WERI-Rb-1 (cell line): Measurements from ENCODE around the gene PDGFA.

Source experiments
- DNase-seq: peaks from one replicate; pipeline ENCODE4 v3.0.0-alpha.2; 2020
- H3K27ac ChIP-seq: fragments of 250-450 bp; sonication (Bioruptor Pico); 2 replicates; pipeline ENCODE4 v1.5.1; 2020; ENCODE audit warnings: mild to moderate bottlenecking, moderate library complexity
- H3K27me3 ChIP-seq: fragments of 250-450 bp; sonication (Bioruptor Pico); 2 replicates; pipeline ENCODE4 v1.5.1; 2021; ENCODE audit warnings: mild to moderate bottlenecking, low read depth, moderate library complexity; ENCODE audit not compliant: insufficient read depth, severe bottlenecking
- H3K36me3 ChIP-seq: fragments of 250-450 bp; sonication (Bioruptor Pico); 2 replicates; pipeline ENCODE4 v1.5.1; 2020; ENCODE audit warnings: mild to moderate bottlenecking, moderate library complexity
- H3K4me3 ChIP-seq: 2 replicates; pipeline ENCODE4 v1.5.1; 2011; ENCODE audit warnings: low read depth, mild to moderate bottlenecking, control low read depth, low read length
- H3K9me3 ChIP-seq: fragments of 250-450 bp; sonication (Bioruptor Pico); 2 replicates; pipeline ENCODE4 v1.5.1; 2021; ENCODE audit warnings: mild to moderate bottlenecking, moderate library complexity; ENCODE audit not compliant: severe bottlenecking
- TF ChIP-seq, protein P1 (sequence below): IDR thresholded peaks from 2 replicates; pipeline ENCODE4 v1.5.1; 2011; ENCODE audit warnings: low read depth, mild to moderate bottlenecking, control low read depth, inconsistent platforms, low read length

PDGFA gene

DNA sequence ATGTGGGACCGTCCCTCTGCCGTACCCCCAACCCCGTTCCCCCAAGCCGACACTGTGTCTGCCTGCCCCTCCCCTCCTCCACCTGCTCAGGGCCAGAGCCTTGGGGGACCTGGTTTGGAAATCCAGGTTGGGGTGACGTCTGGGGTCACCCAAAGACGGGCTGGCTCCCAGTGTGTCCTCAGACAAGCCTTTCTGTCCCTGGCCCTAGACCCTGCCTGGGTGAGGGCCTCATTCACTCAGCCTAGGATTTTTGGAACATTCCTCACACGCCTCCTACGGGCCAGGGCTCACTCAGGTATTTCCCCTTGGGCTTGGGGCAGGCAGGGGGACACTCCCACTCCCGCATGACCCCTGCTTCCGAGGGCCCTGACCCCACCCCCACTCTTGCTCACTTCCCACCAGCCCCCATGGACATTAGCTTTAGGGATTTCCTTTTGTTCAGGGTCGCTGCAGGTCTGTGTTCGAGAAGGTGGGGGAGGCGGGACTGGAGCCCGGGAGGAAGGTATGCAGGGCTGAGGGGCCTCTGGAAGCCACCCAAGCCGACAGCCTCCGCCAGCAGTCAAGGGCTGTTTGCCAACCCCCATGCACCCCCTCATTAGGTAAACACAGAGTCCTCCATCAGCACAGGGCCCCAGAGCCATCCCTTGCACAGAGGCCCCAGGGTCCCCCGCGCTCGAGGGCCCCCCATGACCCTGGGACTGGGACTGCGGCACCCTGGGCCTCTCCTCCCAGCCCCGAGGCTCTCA lies 35.1 kb downstream of the PDGFA start:
- no peak overlapping the region for H3K4me3 ChIP-seq
- no peaks in the 10 kb centered on the region for H3K36me3 ChIP-seq
- peaks cover 4% of the 10 kb centered on the region for H3K9me3 ChIP-seq
- no peak for DNase-seq
- no peaks in the 10 kb centered on the region for H3K27me3 ChIP-seq
- no peak overlapping the region for H3K27ac ChIP-seq
- TF ChIP-seq, protein P1, sequence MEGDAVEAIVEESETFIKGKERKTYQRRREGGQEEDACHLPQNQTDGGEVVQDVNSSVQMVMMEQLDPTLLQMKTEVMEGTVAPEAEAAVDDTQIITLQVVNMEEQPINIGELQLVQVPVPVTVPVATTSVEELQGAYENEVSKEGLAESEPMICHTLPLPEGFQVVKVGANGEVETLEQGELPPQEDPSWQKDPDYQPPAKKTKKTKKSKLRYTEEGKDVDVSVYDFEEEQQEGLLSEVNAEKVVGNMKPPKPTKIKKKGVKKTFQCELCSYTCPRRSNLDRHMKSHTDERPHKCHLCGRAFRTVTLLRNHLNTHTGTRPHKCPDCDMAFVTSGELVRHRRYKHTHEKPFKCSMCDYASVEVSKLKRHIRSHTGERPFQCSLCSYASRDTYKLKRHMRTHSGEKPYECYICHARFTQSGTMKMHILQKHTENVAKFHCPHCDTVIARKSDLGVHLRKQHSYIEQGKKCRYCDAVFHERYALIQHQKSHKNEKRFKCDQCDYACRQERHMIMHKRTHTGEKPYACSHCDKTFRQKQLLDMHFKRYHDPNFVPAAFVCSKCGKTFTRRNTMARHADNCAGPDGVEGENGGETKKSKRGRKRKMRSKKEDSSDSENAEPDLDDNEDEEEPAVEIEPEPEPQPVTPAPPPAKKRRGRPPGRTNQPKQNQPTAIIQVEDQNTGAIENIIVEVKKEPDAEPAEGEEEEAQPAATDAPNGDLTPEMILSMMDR: no peak

GRCh38 chr7:483656-484355 lies 35.8 kb downstream of the PDGFA start:
- no peak overlapping the region for H3K4me3 ChIP-seq
- no peaks in the 10 kb centered on the region for H3K9me3 ChIP-seq
- H3K36me3 ChIP-seq: no peaks in the 10 kb centered on the region
- TF ChIP-seq, protein P1: no peak
- H3K27me3 ChIP-seq: no peaks in the 10 kb centered on the region
- H3K27ac ChIP-seq: no peak overlapping the region
- DNase-seq: no peak

DNA sequence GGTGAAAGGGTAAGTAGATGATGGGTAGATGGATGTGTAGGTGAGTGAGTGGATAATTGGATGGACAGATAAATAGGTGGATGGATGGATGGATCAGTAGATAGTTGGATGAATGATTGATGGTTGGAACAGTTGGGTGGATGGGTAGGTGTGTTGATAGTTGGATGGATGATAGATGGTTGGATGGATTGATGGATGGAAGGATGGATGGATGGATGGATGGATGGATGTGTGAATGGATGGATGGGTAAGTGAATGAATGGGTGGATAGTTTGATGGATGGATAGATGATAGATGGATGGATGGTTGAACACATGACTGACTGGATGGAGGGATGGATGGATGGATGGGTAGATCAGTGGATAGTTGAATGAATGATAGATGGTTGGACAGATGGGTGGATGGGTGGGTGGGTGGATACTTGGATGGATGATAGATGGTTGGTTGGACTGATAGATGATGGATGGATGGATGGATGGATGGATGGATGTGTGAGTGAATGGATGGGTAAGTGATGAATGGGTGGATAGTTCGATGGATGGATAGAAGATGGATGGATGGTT lies 37.0 kb downstream of the PDGFA start:
- no peak for DNase-seq
- H3K9me3 ChIP-seq: no peaks in the 10 kb centered on the region
- no peaks in the 10 kb centered on the region for H3K27me3 ChIP-seq
- TF ChIP-seq, protein P1: no peak
- no peaks in the 10 kb centered on the region for H3K36me3 ChIP-seq
- no peak overlapping the region for H3K27ac ChIP-seq
- no peak overlapping the region for H3K4me3 ChIP-seq

DNA sequence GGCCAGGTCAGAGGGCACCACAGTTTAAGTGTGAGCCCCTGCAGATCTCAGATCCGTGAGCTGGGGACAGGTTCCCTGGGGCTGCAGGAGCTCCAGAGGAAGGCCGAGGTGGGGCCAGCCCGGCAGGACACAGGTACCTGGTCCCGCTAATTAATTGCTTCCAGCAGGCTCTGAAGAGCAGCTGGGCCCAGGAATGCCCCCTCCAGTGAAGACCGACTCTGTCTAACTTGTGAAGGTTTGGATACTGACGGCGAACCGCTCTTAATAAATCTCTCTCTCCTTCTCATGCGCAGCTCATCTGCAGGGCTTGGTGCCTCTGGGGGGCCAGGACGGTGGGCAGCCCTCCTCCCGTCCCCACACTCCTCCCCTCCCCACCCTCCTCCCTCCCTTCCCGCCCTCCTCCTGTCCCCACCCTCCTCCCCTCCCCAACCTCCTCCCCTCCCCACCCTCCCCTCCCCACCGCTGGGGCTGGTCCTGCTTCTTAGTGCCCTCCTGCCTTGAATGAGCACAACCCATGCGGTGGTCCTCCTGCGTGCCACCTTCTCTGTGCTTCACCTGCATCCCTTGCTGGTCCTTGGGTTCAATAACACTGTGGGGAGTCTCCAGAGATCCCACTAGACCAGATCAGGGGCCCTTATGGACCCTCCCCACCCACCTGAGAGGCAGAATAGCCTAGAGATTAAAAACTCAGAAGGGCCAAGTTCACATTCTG lies 38.3 kb downstream of the PDGFA start:
- Histone ChIP-seq H3K9me3 (no peaks in the 10 kb centered on the region), H3K27ac (peak overlapping the region; percentile 65), H3K4me3 (no peak overlapping the region), H3K27me3 (no peaks in the 10 kb centered on the region), H3K36me3 (no peaks in the 10 kb centered on the region)
- no peak for DNase-seq
- TF ChIP-seq, protein P1: no peak

DNA sequence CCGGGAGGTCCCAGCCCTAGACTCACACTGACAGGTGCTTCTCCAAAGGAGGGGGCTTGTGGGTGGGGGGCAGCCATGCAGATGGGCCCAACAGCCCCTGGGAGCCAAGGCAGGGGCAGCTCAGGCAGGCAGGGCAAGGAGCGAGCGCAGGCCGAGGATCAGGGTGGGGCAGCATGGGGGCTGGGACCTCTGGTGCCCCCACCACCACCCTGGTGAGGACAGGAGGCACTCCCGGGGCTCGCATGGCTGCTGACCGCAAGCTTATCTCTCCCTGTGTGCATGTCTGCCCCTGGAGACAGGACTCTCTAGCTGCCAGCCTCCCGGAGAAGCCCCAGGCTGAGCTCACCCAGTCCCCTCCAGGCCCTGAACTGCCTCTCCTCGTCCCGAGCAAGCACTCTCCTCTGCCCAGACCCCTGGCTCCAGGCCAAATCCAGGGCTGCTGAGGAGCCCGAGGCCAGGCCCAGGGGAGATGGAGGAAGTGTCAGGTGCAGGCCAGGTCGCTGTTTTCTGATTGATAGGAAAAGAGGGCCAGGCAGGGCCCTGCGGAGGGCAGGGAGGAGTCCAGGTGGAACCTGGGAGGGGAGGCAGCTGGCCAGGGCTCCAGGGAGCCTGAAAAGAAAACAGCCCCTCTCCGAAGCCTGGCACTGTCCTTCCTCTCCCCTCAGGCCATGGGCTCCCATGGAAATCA lies 39.0 kb downstream of the PDGFA start:
- H3K9me3 ChIP-seq: no peaks in the 10 kb centered on the region
- DNase-seq: peak; percentile 44
- TF ChIP-seq, protein P1: no peak
- H3K36me3 ChIP-seq: no peaks in the 10 kb centered on the region
- no peaks in the 10 kb centered on the region for H3K27me3 ChIP-seq
- no peak overlapping the region for H3K4me3 ChIP-seq
- H3K27ac ChIP-seq: peak overlapping the region; percentile 65
